KMS-11 (cell line): Measurements from ENCODE around the gene PKN1.

Source experiments
- H2AFZ ChIP-seq: fragments of 200-600 bp; sonication (generic); 2 replicates; pipeline ENCODE4 v1.6.1; 2016; ENCODE audit warnings: antibody characterized with exemption, mixed run types, low read depth
- H3K27ac ChIP-seq: fragments of 200-600 bp; sonication (generic); 2 replicates; pipeline ENCODE4 v1.6.1; 2016; ENCODE audit warnings: mild to moderate bottlenecking, mixed run types
- H3K27me3 ChIP-seq: fragments of 200-600 bp; sonication (generic); 2 replicates; pipeline ENCODE4 v1.6.1; 2017; ENCODE audit warnings: mild to moderate bottlenecking, low read depth, mixed run types, moderate library complexity; ENCODE audit not compliant: insufficient read depth
- H3K36me3 ChIP-seq: fragments of 200-600 bp; sonication (generic); 2 replicates; pipeline ENCODE4 v1.6.1; 2017; ENCODE audit warnings: mild to moderate bottlenecking, mixed run types; ENCODE audit not compliant: insufficient read depth
- H3K4me1 ChIP-seq: fragments of 200-600 bp; sonication (generic); 2 replicates; pipeline ENCODE4 v1.6.1; 2016; ENCODE audit warnings: mild to moderate bottlenecking, low read depth, mixed run types; ENCODE audit not compliant: poor library complexity, severe bottlenecking
- H3K4me2 ChIP-seq: fragments of 200-600 bp; sonication (generic); 2 replicates; pipeline ENCODE4 v1.7.0; 2016; ENCODE audit warnings: mild to moderate bottlenecking, mixed run types
- H3K4me3 ChIP-seq: fragments of 200-600 bp; sonication (generic); IDR thresholded peaks from 2 replicates; pipeline ENCODE4 v1.6.1; 2017; ENCODE audit warnings: low read depth, low read length, mixed read lengths; ENCODE audit not compliant: insufficient read depth
- H3K79me2 ChIP-seq: fragments of 200-600 bp; sonication (generic); 2 replicates; pipeline ENCODE4 v1.6.1; 2016; ENCODE audit warnings: low read depth, mixed run types; ENCODE audit not compliant: insufficient read depth
- H3K9ac ChIP-seq: fragments of 200-600 bp; sonication (generic); 2 replicates; pipeline ENCODE4 v1.6.1; 2016; ENCODE audit warnings: mild to moderate bottlenecking, mixed run types
- H4K20me1 ChIP-seq: fragments of 200-600 bp; sonication (generic); 2 replicates; pipeline ENCODE4 v1.6.1; 2016; ENCODE audit warnings: mild to moderate bottlenecking, mixed run types; ENCODE audit not compliant: insufficient read depth
- CTCF ChIP-seq: fragments of 200-600 bp; sonication (generic); conservative IDR thresholded peaks from 2 replicates; pipeline ENCODE4 v1.6.1; 2017; ENCODE audit warnings: low read depth, mild to moderate bottlenecking, antibody characterized with exemption, low read length, moderate library complexity, mixed read lengths

The PKN1 gene

GRCh38 chr19:14463747-14464146 lies 30.6 kb downstream of the PKN1 start:
- no peak overlapping the region for H2AFZ ChIP-seq
- H3K79me2 ChIP-seq = no peaks in the 10 kb centered on the region
- H3K9ac ChIP-seq = no peak overlapping the region
- no peaks in the 10 kb centered on the region for H4K20me1 ChIP-seq
- no peak overlapping the region for H3K4me3 ChIP-seq
- no peaks in the 10 kb centered on the region for H3K36me3 ChIP-seq
- no peak overlapping the region for H3K27ac ChIP-seq
- no peak overlapping the region for H3K4me2 ChIP-seq
- H3K4me1 ChIP-seq = no peaks in the 10 kb centered on the region
- H3K27me3 ChIP-seq = no peaks in the 10 kb centered on the region
- TF ChIP-seq CTCF = no peak

GRCh38 chr19:14467391-14467790 lies 34.3 kb downstream of the PKN1 start:
- Histone ChIP-seq H2AFZ (no peak overlapping the region), H3K36me3 (no peaks in the 10 kb centered on the region), H3K9ac (no peak overlapping the region), H3K27ac (no peak overlapping the region), H3K4me2 (no peak overlapping the region), H4K20me1 (no peaks in the 10 kb centered on the region), H3K4me3 (no peak overlapping the region), H3K27me3 (no peaks in the 10 kb centered on the region), H3K79me2 (no peaks in the 10 kb centered on the region), H3K4me1 (no peaks in the 10 kb centered on the region)
- TF ChIP-seq CTCF = no peak

GRCh38 chr19:14467816-14468215 lies 34.7 kb downstream of the PKN1 start:
- no peaks in the 10 kb centered on the region for H3K36me3 ChIP-seq
- no peaks in the 10 kb centered on the region for H4K20me1 ChIP-seq
- no peak for TF ChIP-seq CTCF

GRCh38 chr19:14470031-14470876 lies 37.1 kb downstream of the PKN1 start:
- H3K36me3 ChIP-seq = no peaks in the 10 kb centered on the region
- no peak overlapping the region for H3K9ac ChIP-seq

More at GRCh38 chr19:14467816-14468215, 34.7 kb downstream of the PKN1 start:
- Histone ChIP-seq H3K4me2 (no peak overlapping the region), H2AFZ (no peak overlapping the region), H3K4me3 (no peak overlapping the region), H3K4me1 (no peaks in the 10 kb centered on the region), H3K9ac (no peak overlapping the region), H3K79me2 (no peaks in the 10 kb centered on the region), H3K27me3 (no peaks in the 10 kb centered on the region), H3K27ac (no peak overlapping the region)

More at GRCh38 chr19:14470031-14470876, 37.1 kb downstream of the PKN1 start:
- no peak for TF ChIP-seq CTCF
- no peaks in the 10 kb centered on the region for H3K27me3 ChIP-seq
- no peak overlapping the region for H3K4me2 ChIP-seq
- no peak overlapping the region for H2AFZ ChIP-seq
- H3K27ac ChIP-seq = no peak overlapping the region
- no peaks in the 10 kb centered on the region for H3K79me2 ChIP-seq
- no peak overlapping the region for H3K4me3 ChIP-seq
- no peaks in the 10 kb centered on the region for H4K20me1 ChIP-seq
- no peaks in the 10 kb centered on the region for H3K4me1 ChIP-seq
